HFF-Myc (cell line): ENCODE results near the gene SUN3.
"Not testable (repeated sequence)": the region's sequence is repeated elsewhere in the genome, so short reads cannot be mapped to it uniquely, and the experiment has no call there.

Source experiments
- DNase-seq: peaks from one replicate; pipeline ENCODE4 v3.0.0-alpha.2; 2011; ENCODE audit warnings: low read depth; ENCODE audit errors: extremely low read depth
- H3K4me3 ChIP-seq: replicated peaks from 2 replicates; pipeline ENCODE4 v1.5.1; 2011; ENCODE audit warnings: low read depth, mild to moderate bottlenecking, control low read depth, low read length
- TF ChIP-seq, protein P1 (sequence below): IDR thresholded peaks from 2 replicates; pipeline ENCODE4 v1.5.1; 2012; ENCODE audit warnings: mild to moderate bottlenecking, low read depth, low read length, control low read depth; ENCODE audit errors: missing control alignments

Gene SUN3

DNA sequence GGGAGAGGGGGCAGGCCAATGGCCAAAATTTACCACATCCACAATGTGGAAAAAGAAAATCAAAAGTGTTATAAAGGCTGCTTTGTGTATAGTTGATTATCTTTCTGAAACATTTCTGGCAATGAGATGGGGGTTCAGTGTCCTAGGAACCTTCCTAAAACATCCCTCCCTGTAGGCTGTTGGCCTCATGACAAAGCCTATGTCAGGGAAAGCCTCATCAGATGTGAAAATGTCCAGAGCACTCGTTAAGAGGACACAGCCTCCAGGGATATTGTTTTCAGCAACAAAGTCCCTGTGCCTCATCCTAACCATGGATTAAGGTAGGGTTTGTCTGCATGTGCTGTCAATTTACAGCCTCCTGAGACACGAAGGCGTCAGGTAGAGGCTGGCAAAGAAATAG is 17.0 kb downstream of the SUN3 start:
- TF ChIP-seq, protein P1, sequence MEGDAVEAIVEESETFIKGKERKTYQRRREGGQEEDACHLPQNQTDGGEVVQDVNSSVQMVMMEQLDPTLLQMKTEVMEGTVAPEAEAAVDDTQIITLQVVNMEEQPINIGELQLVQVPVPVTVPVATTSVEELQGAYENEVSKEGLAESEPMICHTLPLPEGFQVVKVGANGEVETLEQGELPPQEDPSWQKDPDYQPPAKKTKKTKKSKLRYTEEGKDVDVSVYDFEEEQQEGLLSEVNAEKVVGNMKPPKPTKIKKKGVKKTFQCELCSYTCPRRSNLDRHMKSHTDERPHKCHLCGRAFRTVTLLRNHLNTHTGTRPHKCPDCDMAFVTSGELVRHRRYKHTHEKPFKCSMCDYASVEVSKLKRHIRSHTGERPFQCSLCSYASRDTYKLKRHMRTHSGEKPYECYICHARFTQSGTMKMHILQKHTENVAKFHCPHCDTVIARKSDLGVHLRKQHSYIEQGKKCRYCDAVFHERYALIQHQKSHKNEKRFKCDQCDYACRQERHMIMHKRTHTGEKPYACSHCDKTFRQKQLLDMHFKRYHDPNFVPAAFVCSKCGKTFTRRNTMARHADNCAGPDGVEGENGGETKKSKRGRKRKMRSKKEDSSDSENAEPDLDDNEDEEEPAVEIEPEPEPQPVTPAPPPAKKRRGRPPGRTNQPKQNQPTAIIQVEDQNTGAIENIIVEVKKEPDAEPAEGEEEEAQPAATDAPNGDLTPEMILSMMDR: no peak
- no peak for DNase-seq
- no peak overlapping the region for H3K4me3 ChIP-seq

DNA sequence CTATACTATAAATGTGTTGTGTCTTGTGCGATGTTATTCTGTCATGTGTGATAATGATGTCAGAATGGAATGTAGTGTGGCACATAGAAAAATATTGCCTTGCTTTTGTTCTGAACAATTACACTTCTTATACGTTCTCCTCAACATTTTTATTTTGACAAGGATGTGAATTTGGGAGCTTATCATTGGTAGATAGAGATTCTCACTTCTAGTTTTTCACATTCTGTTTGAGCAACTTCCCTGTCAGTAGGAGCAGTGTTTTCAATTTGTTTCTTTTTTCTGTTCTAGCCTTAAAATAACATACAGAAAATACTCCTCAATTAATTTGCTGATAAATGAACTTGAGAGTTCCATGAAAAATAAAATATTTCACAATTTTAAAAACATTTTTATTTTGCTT is 17.6 kb downstream of the SUN3 start:
- no peak for DNase-seq
- no peak overlapping the region for H3K4me3 ChIP-seq
- TF ChIP-seq, protein P1: no peak

DNA sequence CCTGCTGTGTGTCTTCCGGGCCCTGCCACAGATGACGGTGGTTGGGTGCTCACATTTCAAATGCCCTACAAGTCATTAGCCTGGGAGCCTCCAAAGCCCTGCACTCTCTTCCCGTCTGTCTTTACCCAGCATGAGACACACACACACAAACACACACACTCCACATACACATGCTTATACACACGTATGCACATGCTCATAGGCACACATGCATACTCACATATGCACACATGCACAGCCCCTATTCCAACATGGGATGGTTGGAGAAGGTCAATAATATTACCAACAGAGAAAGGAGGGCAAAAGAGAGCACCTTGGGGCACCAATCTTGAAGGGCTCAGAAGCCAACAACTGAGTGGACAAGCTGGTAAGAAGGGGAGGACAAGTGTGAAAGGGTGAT is 19.0 kb downstream of the SUN3 start:
- DNase-seq: no peak
- TF ChIP-seq, protein P1: no peak
- H3K4me3 ChIP-seq: no peak overlapping the region

DNA sequence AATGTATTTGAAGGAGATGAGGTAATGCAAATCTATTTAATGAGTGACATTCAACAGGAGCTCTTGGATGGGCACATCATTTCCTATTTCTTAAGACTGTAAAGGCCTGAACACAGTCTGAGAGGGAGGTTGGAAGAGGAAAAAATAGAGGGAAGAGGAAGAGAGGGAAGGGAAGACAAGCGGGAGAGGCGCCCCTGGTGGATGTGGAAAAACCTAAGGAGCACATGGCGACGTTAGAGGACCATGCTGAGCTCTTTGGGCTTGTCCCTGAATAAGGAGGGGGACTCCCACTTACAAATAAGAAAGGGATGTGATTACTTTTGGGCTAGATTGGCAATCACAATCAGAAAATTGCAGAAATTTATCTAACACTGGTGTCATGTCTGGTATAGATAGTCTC is 19.6 kb downstream of the SUN3 start:
- no peak for DNase-seq
- TF ChIP-seq, protein P1: no peak
- no peak overlapping the region for H3K4me3 ChIP-seq

DNA sequence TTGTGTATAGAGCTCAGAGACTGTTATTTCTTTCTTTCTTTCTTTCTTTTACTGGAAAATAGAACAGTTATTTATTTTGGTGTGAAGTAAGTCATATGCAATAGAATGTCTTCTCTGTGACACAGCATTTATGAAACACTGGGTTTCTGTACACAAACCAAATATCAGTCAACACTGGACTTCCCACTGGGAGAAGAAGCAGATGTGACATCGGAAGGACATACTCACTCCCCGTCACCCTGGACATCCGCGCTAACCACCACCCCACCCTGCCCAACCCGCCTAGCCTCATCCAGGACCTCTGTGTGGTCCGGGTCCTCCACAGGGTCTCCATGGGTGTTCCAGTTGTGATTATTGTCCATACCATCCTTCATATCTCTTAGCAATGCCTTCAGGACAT is 22.0 kb downstream of the SUN3 start:
- no peak overlapping the region for H3K4me3 ChIP-seq
- TF ChIP-seq, protein P1: no peak
- DNase-seq: no peak

DNA sequence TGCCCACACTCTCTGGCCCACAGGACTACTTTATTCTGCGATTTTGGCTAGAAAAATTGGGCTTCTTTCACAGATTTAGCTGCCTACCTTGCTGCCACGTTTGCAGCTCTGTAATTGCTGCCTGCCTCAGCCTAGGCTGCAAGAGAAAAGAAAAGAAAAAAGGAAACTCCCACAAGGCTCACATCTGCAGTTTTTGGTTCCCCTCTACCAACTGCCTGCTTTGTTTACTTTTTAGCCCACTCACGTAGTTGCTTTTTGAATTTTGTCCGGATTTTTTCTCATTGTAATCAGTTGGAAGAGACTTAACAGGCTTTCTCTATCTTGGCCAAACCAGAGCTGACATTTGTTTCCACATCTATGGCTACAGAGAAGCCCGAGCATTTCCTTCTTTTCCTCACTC is 24.3 kb downstream of the SUN3 start:
- TF ChIP-seq, protein P1: no peak
- no peak for DNase-seq
- H3K4me3 ChIP-seq: no peak overlapping the region

DNA sequence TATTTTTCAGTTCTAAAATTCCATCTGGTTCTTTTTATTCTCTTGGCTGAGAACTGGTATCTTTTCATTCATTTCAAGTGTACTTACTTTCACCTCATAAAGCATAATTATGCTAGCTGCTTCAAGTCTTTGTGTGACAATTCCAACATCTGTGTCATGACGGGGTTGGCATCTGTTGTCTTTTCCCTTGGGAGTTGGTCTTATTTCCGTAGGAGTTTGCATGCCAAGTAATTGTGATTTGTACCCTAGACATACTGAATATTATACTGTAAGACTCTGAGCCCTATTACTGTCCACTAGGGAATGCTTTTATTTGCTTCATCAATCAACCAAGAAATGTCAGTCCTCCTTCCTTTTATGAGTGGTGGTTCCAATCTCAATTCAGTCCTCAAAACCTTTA is 24.9 kb downstream of the SUN3 start:
- TF ChIP-seq, protein P1: no peak
- DNase-seq: no peak
- no peak overlapping the region for H3K4me3 ChIP-seq

DNA sequence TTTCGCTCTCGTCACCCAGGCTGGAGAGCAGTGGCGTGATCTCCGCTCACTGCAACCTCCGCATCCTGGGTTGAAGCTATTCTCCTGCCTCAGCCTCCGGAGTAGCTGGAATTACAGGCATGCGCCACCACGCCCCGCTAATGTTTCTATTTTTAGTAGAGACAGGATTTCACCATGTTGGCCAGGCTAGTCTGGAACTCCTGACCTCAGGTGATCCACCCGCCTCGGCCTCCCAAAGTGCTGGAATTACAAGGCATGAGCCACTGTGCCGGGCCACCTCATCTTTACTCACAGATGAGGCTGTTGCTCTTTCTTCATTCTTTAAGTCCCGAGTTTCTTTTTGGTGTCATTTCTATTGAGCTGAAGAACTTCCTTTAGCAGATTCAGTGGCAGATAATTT is 28.7 kb downstream of the SUN3 start:
- DNase-seq, H3K4me3 ChIP-seq: not testable (repeated sequence)
